D721Med (cell line): Measurements from ENCODE around the gene GALNT10.
A peak's percentile ranks its signal among the peaks of the same experiment; 100 is the strongest.

Experiments used
- DNase-seq: peaks from one replicate; pipeline ENCODE4 v3.0.0; 2011; ENCODE audit warnings: low spot score; ENCODE audit not compliant: insufficient read length
- FAIRE-seq: peaks from 2 replicates; lab custom pipeline; 2011; peaks lifted over from hg19 to GRCh38; lab: Jason Lieb, UNC
- TF ChIP-seq, protein P1 (sequence below): IDR thresholded peaks from 2 replicates; pipeline ENCODE4 v1.5.1; 2012; ENCODE audit warnings: mild to moderate bottlenecking, control low read depth; ENCODE audit not compliant: insufficient read depth; ENCODE audit errors: missing control alignments

The GALNT10 gene

DNA sequence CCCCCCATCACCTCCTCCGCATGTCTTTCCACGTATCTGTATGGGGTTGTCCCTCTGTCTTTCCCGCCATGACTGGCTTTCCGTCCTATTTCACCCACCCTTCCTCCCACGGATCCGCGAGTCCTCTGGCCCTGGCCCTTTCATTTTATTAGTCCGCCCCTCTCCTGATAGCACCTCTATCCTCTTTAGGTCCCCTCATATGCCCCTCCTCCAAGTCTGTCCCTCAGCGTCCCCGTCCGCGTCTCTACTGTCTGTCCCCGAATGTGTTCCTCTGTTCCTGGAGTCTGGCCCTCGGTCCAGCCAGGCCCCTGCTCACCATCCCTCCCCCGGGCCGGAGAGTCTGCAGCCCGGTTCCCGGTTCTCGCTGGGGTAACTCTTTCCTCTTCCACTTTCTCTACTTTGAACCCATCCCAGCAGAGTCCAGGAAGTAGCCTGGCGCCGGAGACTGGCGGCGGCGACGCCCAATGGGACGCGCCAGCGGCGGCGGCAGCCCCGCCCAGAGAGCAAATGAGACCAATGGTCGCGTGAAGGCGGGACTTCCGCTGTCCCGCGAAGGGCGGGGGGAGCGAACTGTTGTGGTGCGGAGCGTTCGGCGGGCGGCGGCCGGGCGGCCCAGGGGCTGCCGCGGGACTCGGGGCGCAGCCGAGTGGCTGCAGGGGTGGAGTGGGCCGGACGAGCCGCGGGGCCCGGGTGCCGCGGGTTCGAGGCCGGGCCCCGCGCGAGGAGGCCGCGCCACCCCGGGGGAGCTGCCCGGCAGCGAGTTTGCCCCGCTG, 255.1 kb downstream of the GALNT10 start, which contains the start of gene SAP30L:
SAP30L (plus strand) TSS at position 576 of the 773 bp plus-strand sequence. CDS start 608 bp downstream, outside the sequence.
- TF ChIP-seq, protein P1, sequence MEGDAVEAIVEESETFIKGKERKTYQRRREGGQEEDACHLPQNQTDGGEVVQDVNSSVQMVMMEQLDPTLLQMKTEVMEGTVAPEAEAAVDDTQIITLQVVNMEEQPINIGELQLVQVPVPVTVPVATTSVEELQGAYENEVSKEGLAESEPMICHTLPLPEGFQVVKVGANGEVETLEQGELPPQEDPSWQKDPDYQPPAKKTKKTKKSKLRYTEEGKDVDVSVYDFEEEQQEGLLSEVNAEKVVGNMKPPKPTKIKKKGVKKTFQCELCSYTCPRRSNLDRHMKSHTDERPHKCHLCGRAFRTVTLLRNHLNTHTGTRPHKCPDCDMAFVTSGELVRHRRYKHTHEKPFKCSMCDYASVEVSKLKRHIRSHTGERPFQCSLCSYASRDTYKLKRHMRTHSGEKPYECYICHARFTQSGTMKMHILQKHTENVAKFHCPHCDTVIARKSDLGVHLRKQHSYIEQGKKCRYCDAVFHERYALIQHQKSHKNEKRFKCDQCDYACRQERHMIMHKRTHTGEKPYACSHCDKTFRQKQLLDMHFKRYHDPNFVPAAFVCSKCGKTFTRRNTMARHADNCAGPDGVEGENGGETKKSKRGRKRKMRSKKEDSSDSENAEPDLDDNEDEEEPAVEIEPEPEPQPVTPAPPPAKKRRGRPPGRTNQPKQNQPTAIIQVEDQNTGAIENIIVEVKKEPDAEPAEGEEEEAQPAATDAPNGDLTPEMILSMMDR: no peak
- FAIRE-seq: no peak

DNA sequence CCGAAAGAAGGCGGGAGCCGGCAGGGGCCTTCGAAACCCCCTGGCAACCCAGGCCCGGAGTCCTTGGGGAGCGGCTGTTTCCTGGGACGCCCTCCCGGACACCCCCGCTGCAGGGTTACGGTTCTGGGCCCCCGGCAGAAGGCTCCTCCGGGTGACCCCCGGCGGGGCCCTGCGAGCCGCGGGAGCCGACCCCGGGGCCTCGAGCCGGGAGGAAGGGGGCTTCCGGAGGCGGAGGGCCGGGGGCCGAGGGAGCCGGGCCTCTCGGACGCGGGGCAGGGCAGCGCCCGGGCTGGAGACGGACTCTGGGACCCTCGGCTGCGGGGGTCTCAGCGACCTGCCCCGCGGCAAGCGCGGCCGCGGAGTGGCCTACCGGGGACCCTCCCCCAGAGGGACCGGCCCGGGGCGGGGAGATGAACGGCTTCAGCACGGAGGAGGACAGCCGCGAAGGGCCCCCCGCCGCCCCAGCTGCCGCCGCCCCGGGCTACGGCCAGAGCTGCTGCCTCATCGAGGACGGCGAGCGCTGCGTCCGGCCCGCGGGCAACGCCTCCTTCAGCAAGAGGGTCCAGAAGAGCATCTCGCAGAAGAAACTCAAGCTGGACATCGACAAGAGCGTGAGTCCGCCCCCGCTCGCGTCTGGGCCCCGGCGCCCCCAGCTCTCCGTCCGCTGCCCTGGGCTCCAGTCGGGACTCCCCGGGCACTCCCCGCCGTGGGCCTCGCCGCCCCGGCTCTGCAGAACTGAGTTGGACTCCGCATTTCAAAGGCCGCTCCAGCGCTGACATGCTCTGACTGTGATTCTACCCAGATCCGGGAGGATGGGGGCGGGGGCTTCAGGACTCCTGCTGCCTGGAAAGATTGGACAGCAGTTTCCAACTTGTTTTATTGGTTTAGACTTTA, 255.9 kb downstream of the GALNT10 start:
- DNase-seq: no peak
- no peak for FAIRE-seq
- TF ChIP-seq, protein P1: no peak

More for the DNA sequence above, 255.1 kb downstream of the GALNT10 start, which contains the start of gene SAP30L:
- DNase-seq: peak; percentile 100

DNA sequence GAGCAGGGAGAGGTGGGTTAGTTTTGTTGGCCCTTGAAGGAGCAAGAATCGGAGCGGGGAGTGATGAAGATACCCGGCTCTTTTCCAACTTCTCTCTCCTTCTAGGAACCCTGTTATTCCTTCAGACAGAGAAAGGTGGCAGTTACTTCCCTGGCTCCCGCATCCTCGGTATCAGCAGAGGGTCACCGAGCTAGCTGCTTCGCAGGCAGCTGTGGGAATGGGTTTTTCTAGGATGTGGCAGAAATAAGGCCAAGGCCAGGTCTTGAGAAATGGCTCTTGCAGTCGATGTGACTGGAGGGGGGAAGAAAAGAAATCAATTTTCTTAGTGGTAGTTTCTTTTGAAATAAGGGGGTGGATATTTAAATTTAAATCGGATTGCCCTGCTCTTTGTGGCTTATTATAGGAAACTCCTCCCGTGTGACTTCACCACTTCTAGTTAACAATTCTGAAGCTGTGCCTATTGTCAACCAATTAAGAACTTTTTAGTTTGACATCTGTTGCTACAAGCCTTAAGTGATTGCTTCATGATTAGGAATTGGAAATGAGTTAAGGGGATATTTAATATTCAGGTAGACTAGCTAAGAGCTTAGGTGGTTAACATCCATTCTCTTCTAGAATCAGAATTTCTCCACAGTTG, 256.7 kb downstream of the GALNT10 start:
- FAIRE-seq (no peak), DNase-seq (no peak)
- TF ChIP-seq, protein P1: no peak

DNA sequence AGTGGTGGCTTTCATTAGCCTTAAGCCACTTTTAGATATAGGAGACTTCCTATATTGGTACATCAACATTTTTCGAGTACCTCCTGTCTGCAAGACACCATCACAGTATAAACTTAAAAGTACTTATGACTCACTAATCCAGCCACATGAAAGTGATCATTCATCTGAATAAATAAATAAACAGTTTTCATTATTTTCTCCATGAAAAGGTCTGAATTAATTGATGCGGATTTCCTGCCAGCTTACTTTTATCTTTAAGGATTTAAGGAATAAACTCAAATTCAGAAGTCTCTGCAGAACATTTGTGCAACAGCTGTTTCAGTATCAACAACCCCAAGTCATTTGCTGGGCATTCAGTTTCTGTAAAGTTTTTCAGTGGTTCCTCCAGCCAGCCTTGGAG, 259.3 kb downstream of the GALNT10 start:
- TF ChIP-seq, protein P1: no peak
- DNase-seq (no peak), FAIRE-seq (no peak)

DNA sequence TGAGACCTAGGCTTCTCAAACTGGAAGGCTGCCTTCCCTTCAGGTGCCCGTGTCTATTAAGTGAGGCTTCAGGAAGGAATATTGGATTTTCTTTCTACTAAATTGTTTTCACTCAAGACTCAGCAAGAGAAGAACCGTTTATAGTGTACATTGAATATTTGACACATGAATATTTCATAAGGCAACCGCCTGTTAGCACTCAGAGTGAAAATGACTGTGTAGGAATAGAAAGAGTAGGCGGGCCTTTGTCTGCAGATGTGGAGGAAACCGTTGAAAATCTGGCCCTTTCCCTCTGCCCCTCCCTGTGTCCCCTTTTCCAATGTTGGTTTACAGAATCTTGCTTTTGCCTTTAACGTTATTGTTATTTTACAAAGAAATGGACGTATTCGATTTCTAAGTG, 261.4 kb downstream of the GALNT10 start:
- TF ChIP-seq, protein P1: no peak
- DNase-seq (no peak), FAIRE-seq (no peak)

DNA sequence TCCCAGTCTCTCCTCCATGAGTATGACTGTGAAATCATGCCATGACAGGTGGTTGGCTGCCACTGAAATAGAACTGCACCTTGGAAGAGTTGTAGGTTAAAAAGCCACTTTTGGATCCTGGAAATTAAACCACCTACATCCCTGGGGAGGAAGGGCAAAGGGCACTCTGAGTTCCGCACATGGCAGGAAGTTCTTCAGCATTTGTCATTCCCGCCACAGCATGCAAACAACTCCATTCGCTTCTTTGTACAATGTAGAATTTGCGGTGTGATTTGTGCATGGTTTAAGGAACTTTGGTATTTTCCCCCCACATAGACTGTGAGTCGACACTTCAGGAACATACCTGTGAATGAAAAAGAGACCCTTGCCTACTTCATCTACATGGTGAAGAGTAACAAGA, 265.1 kb downstream of the GALNT10 start:
- no peak for DNase-seq
- TF ChIP-seq, protein P1: no peak
- FAIRE-seq: no peak
